GM23338 (cell line): Measurements from ENCODE around the gene CBX2. TPM values are rescaled to one million over a fixed set of nuclear protein-coding genes. Genes with fewer than 3 reads are reported as not detected.

Source experiments
- ATAC-seq: fragments of 200-7000 bp; cut with Tn5 transposase; 3 replicates; pipeline ENCODE4 v1.9.1; 2020
- DNase-seq: peaks from one replicate; pipeline ENCODE4 v3.0.0-alpha.2; 2015; ENCODE audit warnings: low spot score
- H2AFZ ChIP-seq: fragments of 200-600 bp; sonication (generic); 2 replicates; pipeline ENCODE4 v1.8.0; 2016; ENCODE audit warnings: antibody characterized with exemption, mild to moderate bottlenecking, moderate library complexity
- H3F3A ChIP-seq: fragments of 200-600 bp; sonication (generic); replicated peaks from 2 replicates; pipeline ENCODE4 v1.8.0; 2017; ENCODE audit warnings: antibody characterized with exemption, mixed run types, low read depth
- H3K27ac ChIP-seq: fragments of 200-600 bp; sonication (generic); 2 replicates; pipeline ENCODE4 v1.6.1; 2016; ENCODE audit warnings: low read depth
- H3K27me3 ChIP-seq: fragments of 200-600 bp; sonication (generic); 2 replicates; pipeline ENCODE4 v1.8.0; 2016; ENCODE audit warnings: mild to moderate bottlenecking, mixed run types, moderate library complexity; ENCODE audit not compliant: insufficient read depth
- H3K36me3 ChIP-seq: fragments of 200-600 bp; sonication (generic); 2 replicates; pipeline ENCODE4 v1.8.0; 2016; ENCODE audit warnings: mild to moderate bottlenecking; ENCODE audit not compliant: insufficient read depth
- H3K4me1 ChIP-seq: fragments of 200-600 bp; sonication (generic); 2 replicates; pipeline ENCODE4 v1.8.0; 2016; ENCODE audit warnings: mild to moderate bottlenecking, moderate library complexity; ENCODE audit not compliant: insufficient read depth
- H3K4me2 ChIP-seq: fragments of 200-600 bp; sonication (generic); 2 replicates; pipeline ENCODE4 v1.7.1; 2017; ENCODE audit warnings: mixed run types
- H3K4me3 ChIP-seq: fragments of 200-600 bp; sonication (generic); 2 replicates; pipeline ENCODE4 v1.6.1; 2016; ENCODE audit warnings: mixed run types
- H3K79me2 ChIP-seq: fragments of 200-600 bp; sonication (generic); replicated peaks from 2 replicates; pipeline ENCODE4 v1.8.0; 2017; ENCODE audit warnings: mild to moderate bottlenecking; ENCODE audit not compliant: insufficient read depth
- H3K9me2 ChIP-seq: fragments of 200-600 bp; sonication (generic); 2 replicates; pipeline ENCODE4 v1.8.0; 2017; ENCODE audit not compliant: insufficient read depth
- H4K20me1 ChIP-seq: fragments of 200-600 bp; sonication (generic); replicated peaks from 2 replicates; pipeline ENCODE4 v1.8.0; 2017; ENCODE audit warnings: mild to moderate bottlenecking; ENCODE audit not compliant: insufficient read depth
- H3K27ac Mint-ChIP-seq: 2 replicates; pipeline ENCODE4 v1.8.0; 2020; ENCODE audit warnings: inconsistent platforms, mild to moderate bottlenecking, moderate library complexity, mixed read lengths
- H3K27me3 Mint-ChIP-seq: 3 replicates; pipeline ENCODE4 v1.8.0; 2022; ENCODE audit warnings: low read depth, mild to moderate bottlenecking, moderate library complexity, mixed read lengths, inconsistent platforms; ENCODE audit not compliant: insufficient read depth, poor library complexity
- H3K36me3 Mint-ChIP-seq: 3 replicates; pipeline ENCODE4 v1.8.0; 2021; ENCODE audit warnings: low read depth, mild to moderate bottlenecking, inconsistent platforms, moderate library complexity, mixed read lengths
- H3K4me1 Mint-ChIP-seq: 3 replicates; pipeline ENCODE4 v1.8.0; 2020; ENCODE audit warnings: mild to moderate bottlenecking, inconsistent platforms, mixed read lengths
- H3K4me3 Mint-ChIP-seq: 3 replicates; pipeline ENCODE4 v1.8.0; 2021; ENCODE audit warnings: moderate library complexity, mild to moderate bottlenecking, inconsistent platforms, mixed read lengths
- H3K9me3 Mint-ChIP-seq: 3 replicates; pipeline ENCODE4 v1.8.0; 2020; ENCODE audit warnings: moderate library complexity, mild to moderate bottlenecking, inconsistent platforms, mixed read lengths
- CTCF ChIP-seq, 2 experiments: fragments of 200-600 bp in 1 of 2; sonication (generic) in 1 of 2; conservative IDR thresholded peaks; 2 replicates each; pipeline versions ENCODE4 v1.5.1 to v1.6.1; 2016 to 2017; ENCODE audit warnings: antibody characterized with exemption in 2 of 2, low read depth in 2 of 2, mild to moderate bottlenecking in 2 of 2, moderate library complexity in 1 of 2
- EZH2 ChIP-seq: fragments of 200-600 bp; sonication (generic); IDR thresholded peaks from one replicate; pipeline ENCODE4 v1.8.0; 2017; ENCODE audit warnings: antibody characterized with exemption, mild to moderate bottlenecking, low read depth; ENCODE audit not compliant: unreplicated experiment
- EZH2phosphoT487 ChIP-seq: fragments of 200-600 bp; sonication (generic); IDR thresholded peaks from one replicate; pipeline ENCODE4 v1.8.1; 2018; ENCODE audit warnings: antibody characterized with exemption; ENCODE audit not compliant: unreplicated experiment
- NANOG ChIP-seq: IDR thresholded peaks from 2 replicates; pipeline ENCODE4 v1.6.1; 2016; ENCODE audit warnings: antibody characterized with exemption, borderline replicate concordance
- POLR2AphosphoS5 ChIP-seq: IDR thresholded peaks from 2 replicates; pipeline ENCODE4 v1.6.1; 2016; ENCODE audit warnings: antibody characterized with exemption, low read depth
- STAT1 ChIP-seq: IDR thresholded peaks from one replicate; pipeline ENCODE4 v1.6.1; 2016; ENCODE audit warnings: antibody characterized with exemption; ENCODE audit not compliant: unreplicated experiment
- ZNF114 ChIP-seq: fragments of 250-450 bp; sonication (Bioruptor Pico); IDR thresholded peaks from 2 replicates; pipeline ENCODE4 v1.5.0; 2020; ENCODE audit warnings: mild to moderate bottlenecking, moderate library complexity
- ZNF331 ChIP-seq: fragments of 250-450 bp; sonication (Bioruptor Pico); IDR thresholded peaks from 2 replicates; pipeline ENCODE4 v1.5.0; 2020; ENCODE audit warnings: low read depth, mild to moderate bottlenecking, moderate library complexity
- ZNF462 ChIP-seq: fragments of 250-450 bp; sonication (Bioruptor Pico); IDR thresholded peaks from 2 replicates; pipeline ENCODE4 v1.5.0; 2020; ENCODE audit warnings: mild to moderate bottlenecking, moderate library complexity
- polyA plus RNA-seq: library from polyadenylated mRNA; unstranded; fragments of >200 nt; fragmentation: Nextera tagmentation; extraction: Ambion mirVana; gene quantifications from 2 replicates; pipeline ENCODE4 v1.2.1, GENCODE V29; 2016
- total RNA-seq: library from RNA; depleted of rRNA; stranded (reverse); fragments of >200 nt; shearing (Covaris generic); gene quantifications from 2 replicates; pipeline ENCODE4 v1.2.3, GENCODE V29; 2014

CBX2 gene
- total and polyA plus RNA-seq, 2 experiments from 2014 or later, result 26.6 to 114 TPM

- Mint-ChIP-seq H3K27me3 (peaks cover 48% of the 10 kb centered on the region), H3K4me1 (peaks cover 3% of the 10 kb centered on the region; the same call in 1 of the 3 replicates), H3K27ac (no peak overlapping the region), H3K4me3 (no peak overlapping the region), H3K9me3 (no peaks in the 10 kb centered on the region), H3K36me3 (no peaks in the 10 kb centered on the region)
- H3K27ac ChIP-seq, result no peak overlapping the region
- no peaks in the 10 kb centered on the region for H3K9me2 ChIP-seq
- H3K36me3 ChIP-seq, result no peaks in the 10 kb centered on the region
- H2AFZ ChIP-seq, result no peak overlapping the region
- no peaks in the 10 kb centered on the region for H3K79me2 ChIP-seq
- no peak overlapping the region for H3K4me2 ChIP-seq
- DNase-seq (no peak), ATAC-seq (no peak)
- TF ChIP-seq ZNF462 (CRISPR knock-in tag), result no peak
- TF ChIP-seq ZNF114 (CRISPR knock-in tag), result no peak
- TF ChIP-seq NANOG, result no peak
- TF ChIP-seq EZH2phosphoT487, result no peak
- TF ChIP-seq ZNF331 (CRISPR knock-in tag), result no peak
- no peak for TF ChIP-seq STAT1
- no peak for TF ChIP-seq CTCF (conservative IDR thresholded peaks at IDR 0.05; ENCODE audit: low read depth in 2 of 2)
- TF ChIP-seq EZH2, result no peak
- TF ChIP-seq POLR2AphosphoS5, result no peak
- no peaks in the 10 kb centered on the region for H3K4me1 ChIP-seq
- H4K20me1 ChIP-seq, result no peaks in the 10 kb centered on the region
- no peak overlapping the region for H3K4me3 ChIP-seq
- peaks cover 33% of the 10 kb centered on the region for H3K27me3 ChIP-seq
- H3F3A ChIP-seq, result no peaks in the 10 kb centered on the region
Observed at GRCh38 chr17:79738643-79739042, 39.3 kb upstream of the CBX2 start.
